Esophagus muscularis mucosa (tissue), 4 donors: ENCODE measurements around the gene OVCA2.

Source experiments
- EP300 ChIP-seq: sonication (generic); formaldehyde crosslinking; IDR thresholded peaks from one replicate; pipeline ENCODE4 v1.6.1; 2017; ENCODE audit warnings: antibody characterized with exemption
- POLR2A ChIP-seq: fragments of 450-650 bp; IDR thresholded peaks from one replicate; pipeline ENCODE4 v1.6.1; 2017; ENCODE audit warnings: antibody characterized with exemption, moderate library complexity, mild to moderate bottlenecking, low read depth
- TF ChIP-seq, protein P1 (sequence below), 3 experiments: fragments of 200-600 bp in 2 of 3; fragments of 450-650 bp in 1 of 3; sonication (generic) in 2 of 3; IDR thresholded peaks; one replicate each; pipeline ENCODE4 v1.5.1; 2017 to 2019; ENCODE audit warnings: antibody characterized with exemption in 3 of 3, mild to moderate bottlenecking in 2 of 3, moderate library complexity in 1 of 3

DNA sequence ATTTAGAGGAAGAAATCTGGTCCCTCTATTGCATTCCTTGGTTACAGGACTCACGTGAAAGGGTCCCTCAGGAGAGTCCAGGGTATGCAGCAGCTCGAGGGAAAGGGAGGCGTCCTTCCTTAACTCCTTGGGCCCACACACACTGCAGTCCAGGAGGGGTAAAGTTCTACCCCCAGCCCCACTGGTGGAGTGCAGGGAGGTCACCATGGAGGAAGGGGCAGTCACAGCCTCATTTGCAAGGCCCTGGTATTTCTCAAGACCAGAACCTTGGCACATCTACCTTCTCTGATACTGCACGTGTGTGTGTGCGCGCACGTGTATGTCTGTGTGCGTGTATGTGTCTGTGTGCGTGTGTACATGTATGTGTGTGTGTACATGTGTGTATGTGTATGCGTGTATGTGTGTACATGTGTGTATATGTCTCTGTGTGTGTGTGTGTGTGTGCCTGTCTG, 24.2 kb downstream of the OVCA2 start:
- TF ChIP-seq, protein P1, sequence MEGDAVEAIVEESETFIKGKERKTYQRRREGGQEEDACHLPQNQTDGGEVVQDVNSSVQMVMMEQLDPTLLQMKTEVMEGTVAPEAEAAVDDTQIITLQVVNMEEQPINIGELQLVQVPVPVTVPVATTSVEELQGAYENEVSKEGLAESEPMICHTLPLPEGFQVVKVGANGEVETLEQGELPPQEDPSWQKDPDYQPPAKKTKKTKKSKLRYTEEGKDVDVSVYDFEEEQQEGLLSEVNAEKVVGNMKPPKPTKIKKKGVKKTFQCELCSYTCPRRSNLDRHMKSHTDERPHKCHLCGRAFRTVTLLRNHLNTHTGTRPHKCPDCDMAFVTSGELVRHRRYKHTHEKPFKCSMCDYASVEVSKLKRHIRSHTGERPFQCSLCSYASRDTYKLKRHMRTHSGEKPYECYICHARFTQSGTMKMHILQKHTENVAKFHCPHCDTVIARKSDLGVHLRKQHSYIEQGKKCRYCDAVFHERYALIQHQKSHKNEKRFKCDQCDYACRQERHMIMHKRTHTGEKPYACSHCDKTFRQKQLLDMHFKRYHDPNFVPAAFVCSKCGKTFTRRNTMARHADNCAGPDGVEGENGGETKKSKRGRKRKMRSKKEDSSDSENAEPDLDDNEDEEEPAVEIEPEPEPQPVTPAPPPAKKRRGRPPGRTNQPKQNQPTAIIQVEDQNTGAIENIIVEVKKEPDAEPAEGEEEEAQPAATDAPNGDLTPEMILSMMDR (IDR thresholded peaks at IDR 0.05), result no peak
- TF ChIP-seq POLR2A, result no peak
- no peak for TF ChIP-seq EP300
